Measurements from ENCODE around the gene KMT2A. TPM values are rescaled to one million over a fixed set of nuclear protein-coding genes. Genes with fewer than 3 reads are reported as not detected.
"Not testable (repeated sequence)": the region's sequence is repeated elsewhere in the genome, so short reads cannot be mapped to it uniquely, and the experiment has no call there.

The KMT2A gene
- total RNA-seq, 2 donors from 2014 or later: 33.8 to 45.1 TPM

DNA sequence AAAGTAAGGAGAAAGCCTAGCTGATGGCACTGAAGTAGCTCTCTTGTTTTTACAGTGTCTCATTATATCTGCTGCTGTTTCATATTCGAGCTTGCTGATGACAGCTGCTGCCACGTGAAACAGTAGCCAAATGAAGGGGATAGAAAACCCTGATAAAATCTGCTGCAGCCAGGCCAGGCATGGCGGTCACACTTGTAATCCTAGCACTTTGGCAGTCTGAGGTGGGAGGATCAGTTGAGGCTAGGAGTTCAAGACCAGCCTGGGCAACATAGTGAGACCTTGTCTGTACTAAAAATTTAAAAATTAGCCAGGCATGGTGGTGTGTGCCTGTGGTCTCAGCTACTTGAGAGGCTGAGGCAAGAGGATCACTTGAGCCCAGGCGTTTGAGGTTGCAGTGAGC lies 116.0 kb downstream of the KMT2A start:
- no peaks in the 10 kb centered on the region for H3K9me3 ChIP-seq
- TF ChIP-seq, protein P1, sequence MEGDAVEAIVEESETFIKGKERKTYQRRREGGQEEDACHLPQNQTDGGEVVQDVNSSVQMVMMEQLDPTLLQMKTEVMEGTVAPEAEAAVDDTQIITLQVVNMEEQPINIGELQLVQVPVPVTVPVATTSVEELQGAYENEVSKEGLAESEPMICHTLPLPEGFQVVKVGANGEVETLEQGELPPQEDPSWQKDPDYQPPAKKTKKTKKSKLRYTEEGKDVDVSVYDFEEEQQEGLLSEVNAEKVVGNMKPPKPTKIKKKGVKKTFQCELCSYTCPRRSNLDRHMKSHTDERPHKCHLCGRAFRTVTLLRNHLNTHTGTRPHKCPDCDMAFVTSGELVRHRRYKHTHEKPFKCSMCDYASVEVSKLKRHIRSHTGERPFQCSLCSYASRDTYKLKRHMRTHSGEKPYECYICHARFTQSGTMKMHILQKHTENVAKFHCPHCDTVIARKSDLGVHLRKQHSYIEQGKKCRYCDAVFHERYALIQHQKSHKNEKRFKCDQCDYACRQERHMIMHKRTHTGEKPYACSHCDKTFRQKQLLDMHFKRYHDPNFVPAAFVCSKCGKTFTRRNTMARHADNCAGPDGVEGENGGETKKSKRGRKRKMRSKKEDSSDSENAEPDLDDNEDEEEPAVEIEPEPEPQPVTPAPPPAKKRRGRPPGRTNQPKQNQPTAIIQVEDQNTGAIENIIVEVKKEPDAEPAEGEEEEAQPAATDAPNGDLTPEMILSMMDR (IDR thresholded peaks at IDR 0.05): no peak
- H3K27me3 ChIP-seq: no peaks in the 10 kb centered on the region
- no peaks in the 10 kb centered on the region for H3K36me3 ChIP-seq
- H3K27ac ChIP-seq: no peak overlapping the region
- no peak overlapping the region for H3K4me3 ChIP-seq
- intact Hi-C loops (cut with DNase I): no loop called here
- DNase-seq: no peak
- H3K4me1 ChIP-seq: no peaks in the 10 kb centered on the region
- no peak overlapping the region for H3K9ac ChIP-seq (ENCODE audit: low read depth in 2 of 2, low read length in 2 of 2)

DNA sequence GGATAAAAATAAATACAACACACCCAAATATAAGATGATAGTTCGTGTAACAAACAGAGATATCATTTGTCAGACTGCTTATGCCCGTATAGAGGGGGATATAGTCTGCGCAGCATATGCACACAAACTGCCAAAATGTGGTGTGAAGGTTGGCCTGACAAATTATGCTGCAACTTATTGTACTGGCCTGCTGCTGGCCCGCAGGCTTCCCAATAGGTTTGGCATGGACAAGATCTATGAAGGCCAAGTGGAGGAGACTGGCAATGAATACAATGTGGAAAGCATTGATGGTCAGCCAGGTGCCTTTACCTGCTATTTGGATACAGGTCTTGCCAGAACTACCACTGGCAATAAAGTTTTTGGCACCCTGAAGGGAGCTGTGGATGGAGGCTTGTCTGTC lies 124.5 kb downstream of the KMT2A start:
- Histone ChIP-seq H3K9me3 (no peaks in the 10 kb centered on the region), H3K27me3 (no peaks in the 10 kb centered on the region), H3K4me1 (no peaks in the 10 kb centered on the region), H3K27ac (no peak overlapping the region), H3K36me3 (no peaks in the 10 kb centered on the region), H3K9ac (ENCODE audit: low read depth in 2 of 2, low read length in 2 of 2) (no peak overlapping the region), H3K4me3 (no peak overlapping the region)
- intact Hi-C loops (cut with DNase I): no loop called here
- no peak for DNase-seq
- TF ChIP-seq, protein P1 (IDR thresholded peaks at IDR 0.05): no peak

DNA sequence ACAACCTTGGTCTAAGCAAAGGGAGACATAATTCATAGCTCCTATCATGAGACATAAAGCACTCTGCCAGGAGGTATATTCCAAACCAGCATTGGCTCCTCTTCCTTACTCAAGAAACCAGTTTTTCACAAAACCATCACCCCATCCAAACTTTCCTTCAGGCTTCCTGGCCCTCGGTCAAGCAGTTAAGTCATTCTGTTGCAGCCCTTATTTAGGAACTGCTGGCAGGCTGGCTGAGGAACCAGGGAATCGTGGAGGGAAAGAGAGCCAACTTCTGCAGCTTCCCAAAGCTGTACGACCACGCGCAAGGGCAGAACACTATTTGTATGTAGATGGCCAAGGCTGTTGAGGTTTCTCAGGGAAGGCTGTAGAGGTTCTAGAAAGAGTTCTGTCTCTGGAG lies 128.8 kb downstream of the KMT2A start:
- Histone ChIP-seq H3K27ac (no peak overlapping the region), H3K4me1 (no peaks in the 10 kb centered on the region), H3K4me3 (no peak overlapping the region), H3K9me3 (no peaks in the 10 kb centered on the region), H3K9ac (ENCODE audit: low read depth in 2 of 2, low read length in 2 of 2) (no peak overlapping the region), H3K36me3 (no peaks in the 10 kb centered on the region), H3K27me3 (no peaks in the 10 kb centered on the region)
- DNase-seq: peak; percentile 22
- intact Hi-C loops (cut with DNase I): no loop called here
- TF ChIP-seq, protein P1 (IDR thresholded peaks at IDR 0.05): no peak

DNA sequence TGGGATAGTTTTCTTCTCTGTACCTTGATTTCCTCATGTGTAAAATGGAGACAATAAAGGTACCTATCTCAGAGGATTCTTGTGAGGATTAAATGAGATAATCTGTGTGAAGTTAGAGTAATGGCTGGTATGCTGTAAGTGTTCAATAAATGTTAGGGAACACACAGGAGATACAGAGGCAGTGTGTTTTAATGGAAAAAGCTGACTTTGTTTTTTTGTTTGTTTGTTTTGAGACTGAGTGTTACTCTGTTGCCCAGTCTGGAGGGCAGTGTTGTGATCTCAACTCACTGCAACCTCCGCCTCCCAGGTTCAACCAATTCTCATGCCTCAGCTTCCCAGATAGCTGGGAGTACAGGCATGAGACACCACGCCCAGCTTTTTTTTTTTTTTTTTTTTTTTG lies 133.4 kb downstream of the KMT2A start:
- no peak for DNase-seq
- H3K27ac ChIP-seq: no peak overlapping the region
- H3K4me1 ChIP-seq: peaks cover 10% of the 10 kb centered on the region
- no peak overlapping the region for H3K4me3 ChIP-seq
- intact Hi-C loops (cut with DNase I): no loop called here
- H3K36me3 ChIP-seq: no peaks in the 10 kb centered on the region
- H3K9me3 ChIP-seq: no peaks in the 10 kb centered on the region
- H3K9ac ChIP-seq (ENCODE audit: low read depth in 2 of 2, low read length in 2 of 2): no peak overlapping the region
- TF ChIP-seq, protein P1 (IDR thresholded peaks at IDR 0.05): no peak
- no peaks in the 10 kb centered on the region for H3K27me3 ChIP-seq

DNA sequence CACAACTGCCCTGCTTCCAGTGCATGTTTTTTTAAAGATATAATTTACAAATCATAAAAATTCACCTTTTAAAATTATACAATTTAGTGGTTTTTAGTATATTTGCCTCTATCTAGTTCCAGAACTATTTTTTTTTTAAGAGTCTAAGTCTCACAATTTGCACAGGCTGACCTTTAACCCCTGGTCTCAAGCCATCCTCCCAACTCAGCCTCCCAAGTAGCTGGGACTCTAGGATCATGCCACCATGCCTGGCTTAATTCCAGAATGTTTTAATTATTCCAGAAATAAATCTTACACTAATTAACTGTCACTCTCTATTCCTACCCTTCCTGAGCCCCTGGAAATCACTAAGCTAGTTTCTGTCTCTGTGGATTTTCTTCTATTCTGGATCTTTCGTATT lies 134.5 kb downstream of the KMT2A start:
- Histone ChIP-seq H3K9ac (ENCODE audit: low read depth in 2 of 2, low read length in 2 of 2) (no peak overlapping the region), H3K4me3 (no peak overlapping the region), H3K9me3 (no peaks in the 10 kb centered on the region), H3K4me1 (peaks cover 13% of the 10 kb centered on the region), H3K27me3 (no peaks in the 10 kb centered on the region), H3K27ac (no peak overlapping the region), H3K36me3 (no peaks in the 10 kb centered on the region)
- DNase-seq: no peak
- intact Hi-C loops (cut with DNase I): no loop called here
- TF ChIP-seq, protein P1 (IDR thresholded peaks at IDR 0.05): no peak

DNA sequence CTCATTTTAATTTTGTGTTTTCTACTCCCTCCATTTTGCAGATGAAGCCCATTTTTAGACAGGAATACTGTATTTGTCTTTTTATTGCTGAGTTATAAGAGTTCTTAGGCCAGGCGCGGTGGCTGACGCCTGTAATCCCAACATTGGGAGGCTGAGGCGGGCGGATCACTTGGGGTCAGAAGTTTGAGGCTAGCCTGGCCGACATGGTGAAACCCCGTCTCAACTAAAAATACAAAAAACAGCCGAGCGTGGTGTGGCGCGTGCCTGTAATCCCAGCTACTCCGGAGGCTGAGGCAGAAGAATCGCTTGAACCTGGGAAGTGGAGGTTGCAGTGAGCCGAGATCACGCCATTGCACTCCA lies 135.4 kb downstream of the KMT2A start:
- intact Hi-C loops (cut with DNase I); H3K9me3 ChIP-seq; H3K36me3 ChIP-seq; H3K27me3 ChIP-seq: not testable (repeated sequence)
- H3K4me1 ChIP-seq: peaks cover 13% of the 10 kb centered on the region
- peak overlapping the region; percentile 97 for H3K27ac ChIP-seq
- DNase-seq: peak; percentile 27
- peak overlapping the region; percentile 96 for H3K4me3 ChIP-seq
- peak overlapping the region; percentile 46 to 69 for H3K9ac ChIP-seq (ENCODE audit: low read depth in 2 of 2, low read length in 2 of 2)
